GM12878 (cell line): ENCODE measurements around the gene SECISBP2. TPM values are rescaled to one million over a fixed set of nuclear protein-coding genes. Genes with fewer than 3 reads are reported as not detected.

Source experiments
- ATAC-seq: fragments of 200-7000 bp; cut with Tn5 transposase; 3 replicates; pipeline ENCODE4 v1.9.1; 2020; ENCODE audit warnings: mild to moderate bottlenecking, moderate library complexity
- BruUV-seq: library from RNA; stranded (reverse); fragments of 400-500 nt; replicated peaks from 2 replicates; lab custom pipeline; 2021; lab: Mats Ljungman, UMichigan
- CTCF ChIA-PET: fragments of 300-600 bp; sonication (Branson Sonifier 250); formaldehyde crosslinking; extraction: SDS; loops from one replicate; lab custom pipeline; 2021; ENCODE audit warnings: inconsistent platforms; lab: Yijun Ruan, JAX
- POLR2A ChIA-PET: fragments of 350-600 bp; formaldehyde crosslinking; extraction: SDS; loops from one replicate; lab custom pipeline; 2021; ENCODE audit warnings: inconsistent platforms; lab: Charles Lee
- RAD21 ChIA-PET: fragments of 300-600 bp; sonication (Branson Sonifier 250); formaldehyde crosslinking; loops from one replicate; lab custom pipeline; 2023; ENCODE audit warnings: antibody characterized with exemption; ENCODE audit not compliant: unreplicated experiment; lab: Charles Lee
- SMC1A ChIA-PET: fragments of 300-600 bp; sonication (Branson Sonifier 250); formaldehyde crosslinking; loops from one replicate; lab custom pipeline; 2023; ENCODE audit not compliant: unreplicated experiment, uncharacterized antibody; lab: Charles Lee
- DNase-seq: peaks from one replicate; pipeline ENCODE4 v3.0.0-alpha.2; 2011; ENCODE audit warnings: low read depth, low spot score
- FAIRE-seq: peaks from 3 replicates; lab custom pipeline; 2011; peaks lifted over from hg19 to GRCh38; lab: Jason Lieb, UNC
- H2AFZ ChIP-seq: 2 replicates; pipeline ENCODE4 v1.6.0; 2011; ENCODE audit warnings: low read depth, low read length, control low read depth; ENCODE audit not compliant: control insufficient read depth
- H3K27ac ChIP-seq: 2 replicates; pipeline ENCODE4 v1.5.1; 2011; ENCODE audit warnings: control low read depth; ENCODE audit not compliant: control insufficient read depth, insufficient read depth
- H3K27me3 ChIP-seq, 2 experiments: replicated peaks in 1 of 2; 2 replicates each; pipeline versions ENCODE4 v1.6.0 to v1.6.1; 2011; ENCODE audit warnings: low read length in 1 of 2; ENCODE audit not compliant: control insufficient read depth in 2 of 2, insufficient read depth in 2 of 2
- H3K36me3 ChIP-seq, 2 experiments: 2 replicates each; pipeline ENCODE4 v1.5.1; 2011; ENCODE audit warnings: low read length in 1 of 2; ENCODE audit not compliant: control insufficient read depth in 2 of 2, insufficient read depth in 2 of 2
- H3K4me1 ChIP-seq: 2 replicates; pipeline ENCODE4 v1.6.1; 2011; ENCODE audit warnings: mild to moderate bottlenecking, low read length, moderate library complexity, mixed read lengths; ENCODE audit not compliant: control insufficient read depth, insufficient read depth
- H3K4me2 ChIP-seq: 2 replicates; pipeline ENCODE4 v1.6.0; 2011; ENCODE audit warnings: control low read depth; ENCODE audit not compliant: control insufficient read depth, insufficient read depth
- H3K4me3 ChIP-seq: fragments of 200-600 bp; sonication (generic); 2 replicates; pipeline ENCODE4 v1.5.1; 2016
- H3K79me2 ChIP-seq: 2 replicates; pipeline ENCODE4 v1.6.0; 2011; ENCODE audit warnings: low read length; ENCODE audit not compliant: control insufficient read depth, insufficient read depth
- H3K9ac ChIP-seq: 2 replicates; pipeline ENCODE4 v1.8.0; 2011; ENCODE audit warnings: low read length, control low read depth, mixed read lengths; ENCODE audit not compliant: control insufficient read depth, insufficient read depth
- H3K9me3 ChIP-seq: replicated peaks from 3 replicates; pipeline ENCODE4 v1.5.1; 2011; ENCODE audit warnings: mild to moderate bottlenecking, low read length; ENCODE audit not compliant: control insufficient read depth, insufficient read depth
- H4K20me1 ChIP-seq: 2 replicates; pipeline ENCODE4 v1.6.0; 2011; ENCODE audit not compliant: control insufficient read depth, insufficient read depth
- ASH2L ChIP-seq: fragments of 300-600, 200-600 bp; sonication (generic); IDR thresholded peaks from 2 replicates; pipeline ENCODE4 v1.6.1; 2017; ENCODE audit warnings: low read depth, mild to moderate bottlenecking, borderline replicate concordance
- ATF3 ChIP-seq: IDR thresholded peaks from 2 replicates; pipeline ENCODE4 v1.6.1; 2011; ENCODE audit warnings: low read depth, mild to moderate bottlenecking, low read length, moderate library complexity, borderline replicate concordance; ENCODE audit errors: extremely low read depth
- BHLHE40 ChIP-seq, 2 experiments: fragments of 450-650 bp in 1 of 2; IDR thresholded peaks; 2 replicates each; pipeline ENCODE4 v1.6.1; 2011 to 2017; ENCODE audit warnings: low read depth in 2 of 2, borderline replicate concordance in 1 of 2, improper control_type of control experiment in 1 of 2, low read length in 1 of 2, mild to moderate bottlenecking in 1 of 2
- CEBPB ChIP-seq, 2 experiments: fragments of 150-350 bp in 1 of 2; IDR thresholded peaks; 2 replicates each; pipeline ENCODE4 v1.6.1; 2012 to 2014; ENCODE audit warnings: low read depth in 2 of 2, low read length in 2 of 2, borderline replicate concordance in 1 of 2, inconsistent platforms in 1 of 2
- CREB1 ChIP-seq: IDR thresholded peaks from 2 replicates; pipeline ENCODE4 v1.6.1; 2012; ENCODE audit warnings: low read depth, mild to moderate bottlenecking, inconsistent platforms
- EGR1 ChIP-seq, 2 experiments: IDR thresholded peaks; 1 replicate in 1 of 2; 2 replicates in 1 of 2; pipeline ENCODE4 v1.6.1; 2011 to 2012; ENCODE audit warnings: low read depth in 2 of 2, low read length in 2 of 2, borderline replicate concordance in 1 of 2, mild to moderate bottlenecking in 1 of 2, moderate library complexity in 1 of 2
- GATAD2B ChIP-seq: fragments of 450-650 bp; conservative IDR thresholded peaks from 2 replicates; pipeline ENCODE4 v1.6.1; 2017; ENCODE audit warnings: low read depth, mild to moderate bottlenecking, moderate library complexity
- MTA3 ChIP-seq: IDR thresholded peaks from 2 replicates; pipeline ENCODE4 v1.6.1; 2012; ENCODE audit warnings: low read length, inconsistent platforms, borderline replicate concordance
- NR2C1 ChIP-seq: fragments of 450-650 bp; IDR thresholded peaks from 2 replicates; pipeline ENCODE4 v1.6.1; 2017; ENCODE audit warnings: antibody characterized with exemption, mild to moderate bottlenecking, moderate library complexity
- PBX3 ChIP-seq: IDR thresholded peaks from 2 replicates; pipeline ENCODE4 v1.6.1; 2011; ENCODE audit warnings: mild to moderate bottlenecking, low read depth, low read length, moderate library complexity; ENCODE audit not compliant: insufficient replicate concordance
- PKNOX1 ChIP-seq: fragments of 450-650 bp; IDR thresholded peaks from 2 replicates; pipeline ENCODE4 v1.6.1; 2016; ENCODE audit warnings: mild to moderate bottlenecking
- SREBF1 ChIP-seq: IDR thresholded peaks from 2 replicates; pipeline ENCODE4 v1.6.1; 2012; ENCODE audit warnings: mild to moderate bottlenecking, low read length
- SUZ12 ChIP-seq: fragments of 200-600 bp; sonication (generic); IDR thresholded peaks from one replicate; pipeline ENCODE4 v1.6.1; 2018; ENCODE audit warnings: antibody characterized with exemption, mild to moderate bottlenecking; ENCODE audit not compliant: unreplicated experiment
- USF2 ChIP-seq: IDR thresholded peaks from 2 replicates; pipeline ENCODE4 v1.6.1; 2011; ENCODE audit warnings: low read depth, low read length, improper control_type of control experiment, borderline replicate concordance
- ZBTB4 ChIP-seq: fragments of 450-650 bp; formaldehyde crosslinking; IDR thresholded peaks from 2 replicates; pipeline ENCODE4 v1.4.0; 2022; ENCODE audit warnings: mild to moderate bottlenecking, moderate library complexity
- WGBS: methylation state at CpG from one replicate; pipeline ENCODE4 v1.1.6; 2016; ENCODE audit warnings: low lambda C conversion rate; ENCODE audit not compliant: insufficient replicate concordance, insufficient coverage; ENCODE audit errors: missing lambda C conversion rate; 5-methylcytosine and 5-hydroxymethylcytosine counted together
- in situ Hi-C: fragments of 300-500 bp; cut with MboI; formaldehyde crosslinking; loops from 9 replicates; pipeline ENCODE4 v1.14.3; 2018; ENCODE audit warnings: mixed read lengths
- intact Hi-C: fragments of 100-400 bp; cut with micrococcal nuclease; formaldehyde crosslinking; loops from one replicate; pipeline ENCODE4 v1.14.2; 2022; ENCODE audit not compliant: unreplicated experiment
- polyA plus RNA-seq, 11 experiments: library from polyadenylated mRNA; depleted of rRNA in 4 of 11; unstranded in 6 of 11; stranded (reverse) in 5 of 11; fragments of >200 nt; fragmentation: Nextera tagmentation in 4 of 11; fragmentation: Illumina TruSeq in 1 of 11; extraction: Ambion mirVana in 4 of 11; extraction: Trizol in 1 of 11; gene quantifications; 1 replicate in 1 of 11; 2 replicates in 10 of 11; pipeline versions ENCODE4 v1.2.1 to v1.2.3, GENCODE V29; 2011 to 2016; ENCODE audit warnings: inconsistent platforms in 2 of 11, missing spikeins in 2 of 11, low read depth in 1 of 11
- total RNA-seq, 4 experiments: library from RNA; depleted of rRNA in 3 of 4; stranded (reverse); fragments of >200 nt in 3 of 4; fragmentation: Illumina TruSeq in 1 of 4; extraction: Trizol in 1 of 4; gene quantifications; 2 replicates each; pipeline versions ENCODE4 v1.2.1 to v1.2.3, GENCODE V29; 2013 to 2021

The SECISBP2 gene
- total and polyA plus RNA-seq, 10 of the 15 experiments (the other 5 are each of a cell fraction or from before 2014, with no cell fraction given): 4.6 to 50.5 (median 31.9) TPM

GRCh38 chr9:89388868-89389177 lies 70.5 kb downstream of the SECISBP2 start:
- H2AFZ ChIP-seq: no peak overlapping the region
- no peak for FAIRE-seq
- intact Hi-C loops: no loop called here
- no peak for TF ChIP-seq ZBTB4 (CRISPR knock-in tag)
- no peak for TF ChIP-seq PKNOX1
- TF ChIP-seq EGR1 (IDR thresholded peaks at IDR 0.05; ENCODE audit: borderline replicate concordance in 1 of 2, low read depth in 2 of 2, low read length in 2 of 2): no peak
- no peak for TF ChIP-seq ASH2L
- TF ChIP-seq ATF3: no peak
- TF ChIP-seq NR2C1: no peak
- TF ChIP-seq CEBPB (IDR thresholded peaks at IDR 0.05; ENCODE audit: borderline replicate concordance in 1 of 2, low read depth in 2 of 2, low read length in 2 of 2): no peak
- TF ChIP-seq CREB1: no peak
- TF ChIP-seq GATAD2B: no peak
- TF ChIP-seq SUZ12: no peak
- no peak for TF ChIP-seq USF2
- no peak for TF ChIP-seq PBX3
- TF ChIP-seq BHLHE40 (IDR thresholded peaks at IDR 0.05; ENCODE audit: borderline replicate concordance in 1 of 2, low read depth in 2 of 2, low read length in 1 of 2): no peak
- no peak for TF ChIP-seq MTA3
- no peak for TF ChIP-seq SREBF1

More at GRCh38 chr9:89388868-89389177, 70.5 kb downstream of the SECISBP2 start:
- H3K4me3 ChIP-seq: no peak overlapping the region
- in situ Hi-C loops: no loop called here
- WGBS: 97% methylated on average over 12 of the region's 12 CpGs
- no peaks in the 10 kb centered on the region for H3K27me3 ChIP-seq
- POLR2A ChIA-PET: no interaction called here
- CTCF ChIA-PET: interaction anchor here (1.5 kb wide), 1 partner anchor 160 kb away, joined by 7 read pairs; no protein-coding TSS in a partner anchor
- H3K36me3 ChIP-seq: peaks cover 62 to 78% of the 10 kb centered on the region in 2 experiments
- BruUV-seq: no TSS peak
- H3K4me1 ChIP-seq: no peaks in the 10 kb centered on the region
- ATAC-seq (no peak), DNase-seq (no peak)
- no peak overlapping the region for H3K4me2 ChIP-seq
- SMC1A ChIA-PET: no interaction called here
- no peak overlapping the region for H3K9ac ChIP-seq
- H3K79me2 ChIP-seq: no peaks in the 10 kb centered on the region
- RAD21 ChIA-PET: no interaction called here
- H3K9me3 ChIP-seq: no peaks in the 10 kb centered on the region
- H3K27ac ChIP-seq: no peak overlapping the region
- H4K20me1 ChIP-seq: no peaks in the 10 kb centered on the region
